ENCODE measurements around the gene POU2F2. TPM values are rescaled to one million over a fixed set of nuclear protein-coding genes. Genes with fewer than 3 reads are reported as not detected.

POU2F2 gene
- total RNA-seq, 1 experiment from 2014 or later = 61.9 TPM

DNA sequence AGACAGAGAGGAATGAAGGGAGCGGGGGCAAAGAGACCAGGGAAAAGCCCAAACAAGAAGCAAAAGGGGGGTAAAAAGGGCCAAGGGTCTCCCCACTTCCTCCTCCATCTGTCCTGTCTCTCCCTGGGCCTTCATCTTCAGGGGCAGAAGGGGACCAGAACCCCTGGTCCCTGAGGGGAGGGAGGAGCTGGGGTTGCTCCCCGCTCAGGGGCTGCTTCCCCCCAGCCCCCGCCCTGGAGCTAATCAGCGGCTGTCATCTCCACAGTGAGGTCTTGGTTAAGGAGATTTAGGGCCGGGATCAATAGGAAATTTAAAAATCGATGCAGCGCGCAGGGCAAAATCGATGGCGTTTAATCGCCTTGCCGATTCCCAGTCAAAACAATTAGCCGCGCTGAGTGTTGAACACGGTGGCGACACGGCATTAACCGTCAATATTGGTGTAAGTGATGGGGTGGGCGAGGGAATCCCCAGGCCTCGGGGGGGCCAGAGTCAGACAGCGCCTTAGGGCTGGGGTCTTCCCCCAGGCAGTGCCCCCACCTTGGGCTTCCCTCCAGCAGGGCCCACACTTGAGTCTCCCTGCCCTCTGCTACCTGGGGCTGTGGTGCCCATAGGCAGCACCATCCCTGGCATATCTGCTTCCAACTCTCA, 29.5 kb upstream of the POU2F2 start:
- DNase-seq = no peak
- Histone ChIP-seq H3K4me2 (ENCODE audit: low read depth, low read length, poor library complexity, severe bottlenecking) (no peak overlapping the region), H3K36me3 (ENCODE audit: insufficient read depth, low read length) (no peaks in the 10 kb centered on the region), H3K27ac (ENCODE audit: low read length) (no peak overlapping the region), H3K4me1 (ENCODE audit: low read length) (no peaks in the 10 kb centered on the region), H2AFZ (ENCODE audit: low read length) (no peak overlapping the region), H4K20me1 (ENCODE audit: insufficient read depth, low read depth, low read length) (no peaks in the 10 kb centered on the region), H3K27me3 (ENCODE audit: low read length) (no peaks in the 10 kb centered on the region; the same call in 1 of the 2 replicates), H3K9me2 (replicated peaks; ENCODE audit: insufficient read depth, low read length) (no peaks in the 10 kb centered on the region), H3K79me2 (ENCODE audit: low read length) (no peaks in the 10 kb centered on the region), H3K9me3 (ENCODE audit: low read length) (no peaks in the 10 kb centered on the region), H3K4me3 (ENCODE audit: low read length) (no peak overlapping the region), H3K9ac (ENCODE audit: low read length) (no peak overlapping the region)

DNA sequence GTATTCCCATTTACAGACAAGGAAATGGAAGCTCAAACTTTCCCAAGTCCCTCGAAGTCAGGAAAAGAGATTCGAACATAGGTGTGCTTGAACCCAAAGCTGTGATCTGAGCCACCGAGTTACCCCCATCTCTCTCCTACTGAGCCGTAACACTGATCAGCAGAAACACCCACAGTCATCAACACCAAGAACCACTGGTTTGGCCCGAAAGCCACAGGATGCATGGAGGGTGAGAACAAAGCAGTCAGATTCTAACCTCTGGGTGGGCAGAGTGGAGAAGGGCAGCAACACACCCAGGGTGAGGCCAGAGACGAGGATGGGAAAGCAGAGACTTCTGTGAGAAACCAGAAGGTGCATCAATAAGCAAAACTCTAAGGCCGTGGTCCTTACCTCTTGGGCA, 27.7 kb upstream of the POU2F2 start:
- DNase-seq = no peak
- Histone ChIP-seq H3K27me3 (ENCODE audit: low read length) (no peaks in the 10 kb centered on the region; the same call in 1 of the 2 replicates), H3K36me3 (ENCODE audit: insufficient read depth, low read length) (no peaks in the 10 kb centered on the region), H3K9ac (ENCODE audit: low read length) (no peak overlapping the region), H3K9me3 (ENCODE audit: low read length) (no peaks in the 10 kb centered on the region), H2AFZ (ENCODE audit: low read length) (no peak overlapping the region), H3K79me2 (ENCODE audit: low read length) (no peaks in the 10 kb centered on the region), H3K4me2 (ENCODE audit: low read depth, low read length, poor library complexity, severe bottlenecking) (no peak overlapping the region), H4K20me1 (ENCODE audit: insufficient read depth, low read depth, low read length) (no peaks in the 10 kb centered on the region), H3K27ac (ENCODE audit: low read length) (no peak overlapping the region), H3K4me3 (ENCODE audit: low read length) (no peak overlapping the region), H3K9me2 (replicated peaks; ENCODE audit: insufficient read depth, low read length) (no peaks in the 10 kb centered on the region), H3K4me1 (ENCODE audit: low read length) (peaks cover under 1% of the 10 kb centered on the region; the same call in 1 of the 2 replicates)

DNA sequence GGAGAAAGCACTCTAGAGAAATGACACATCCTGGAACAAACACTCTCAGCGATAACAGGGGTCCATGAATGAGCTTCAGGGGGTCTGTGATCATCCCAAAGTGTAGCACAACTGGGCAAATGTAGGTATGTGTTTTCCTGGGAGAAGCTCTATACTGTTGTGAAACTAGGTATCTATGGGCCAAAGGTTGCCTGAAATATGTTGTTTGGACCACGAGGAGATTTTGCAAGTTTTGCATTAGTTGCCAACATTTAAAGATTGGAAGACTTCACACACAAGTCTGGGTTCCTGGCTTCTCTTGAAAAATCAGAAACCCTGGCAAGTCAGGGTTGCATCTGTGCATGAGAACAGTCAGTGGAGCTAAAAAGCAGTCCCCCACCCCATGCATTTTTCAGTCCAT, 26.7 kb upstream of the POU2F2 start:
- Histone ChIP-seq H3K4me3 (ENCODE audit: low read length) (no peak overlapping the region), H2AFZ (ENCODE audit: low read length) (no peak overlapping the region), H3K27ac (ENCODE audit: low read length) (no peak overlapping the region), H3K9me3 (ENCODE audit: low read length) (no peaks in the 10 kb centered on the region), H3K9ac (ENCODE audit: low read length) (no peak overlapping the region), H3K9me2 (replicated peaks; ENCODE audit: insufficient read depth, low read length) (no peaks in the 10 kb centered on the region), H4K20me1 (ENCODE audit: insufficient read depth, low read depth, low read length) (no peaks in the 10 kb centered on the region), H3K4me1 (ENCODE audit: low read length) (peaks cover 6% of the 10 kb centered on the region), H3K79me2 (ENCODE audit: low read length) (no peaks in the 10 kb centered on the region), H3K36me3 (ENCODE audit: insufficient read depth, low read length) (no peaks in the 10 kb centered on the region), H3K27me3 (ENCODE audit: low read length) (no peaks in the 10 kb centered on the region; the same call in 1 of the 2 replicates), H3K4me2 (ENCODE audit: low read depth, low read length, poor library complexity, severe bottlenecking) (no peak overlapping the region)
- no peak for DNase-seq

DNA sequence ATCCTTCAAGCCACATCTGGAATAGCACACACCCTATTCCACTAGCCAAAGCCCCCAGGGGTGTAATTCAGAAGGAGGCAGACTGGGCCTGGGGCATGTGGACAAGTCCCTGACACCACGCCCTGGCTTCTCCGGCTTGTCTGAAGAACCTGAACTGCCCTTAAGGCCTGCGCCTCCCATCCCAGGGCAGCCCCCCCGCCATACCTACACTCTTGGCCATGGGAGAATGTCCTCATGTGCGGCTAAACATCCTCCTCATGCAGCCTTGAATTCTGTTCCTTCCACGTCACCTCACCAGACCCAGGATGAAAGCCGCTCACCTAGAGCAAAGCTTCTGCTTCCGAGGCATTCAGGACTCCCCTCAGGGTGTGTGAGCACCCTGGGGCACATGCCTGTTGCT, 24.3 kb upstream of the POU2F2 start:
- H3K79me2 ChIP-seq (ENCODE audit: low read length) = no peaks in the 10 kb centered on the region
- no peaks in the 10 kb centered on the region for H4K20me1 ChIP-seq (ENCODE audit: insufficient read depth, low read depth, low read length)
- DNase-seq = no peak
- H3K9me3 ChIP-seq (ENCODE audit: low read length) = no peaks in the 10 kb centered on the region
- H3K4me3 ChIP-seq (ENCODE audit: low read length) = no peak overlapping the region
- no peak overlapping the region for H3K4me2 ChIP-seq (ENCODE audit: low read depth, low read length, poor library complexity, severe bottlenecking)
- H3K9ac ChIP-seq (ENCODE audit: low read length) = no peak overlapping the region
- no peaks in the 10 kb centered on the region for H3K27me3 ChIP-seq (ENCODE audit: low read length)
- no peak overlapping the region for H3K27ac ChIP-seq (ENCODE audit: low read length)
- H3K9me2 ChIP-seq (replicated peaks; ENCODE audit: insufficient read depth, low read length) = no peaks in the 10 kb centered on the region
- H3K36me3 ChIP-seq (ENCODE audit: insufficient read depth, low read length) = no peaks in the 10 kb centered on the region
- no peak overlapping the region for H2AFZ ChIP-seq (ENCODE audit: low read length)
- peaks cover 6% of the 10 kb centered on the region for H3K4me1 ChIP-seq (ENCODE audit: low read length)

DNA sequence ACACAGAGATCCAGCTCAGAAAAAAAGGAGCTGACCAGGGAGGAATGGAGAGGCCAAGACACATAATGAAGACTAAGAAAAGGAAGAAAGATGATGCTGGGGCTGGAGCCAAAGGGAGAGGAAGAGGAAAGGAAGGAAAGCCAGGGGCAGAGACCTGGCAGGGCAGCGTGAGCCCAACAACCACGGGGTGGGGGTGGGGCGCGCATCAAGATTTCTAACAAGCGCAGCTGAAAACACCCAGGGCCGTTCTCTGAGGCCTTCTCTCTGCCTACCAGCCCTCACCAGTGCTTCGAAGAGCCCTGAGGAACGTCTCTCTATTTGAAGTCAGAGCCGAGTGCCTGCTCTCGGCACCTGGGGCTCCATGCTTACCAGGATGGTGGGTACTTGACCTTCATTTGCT, 23.6 kb upstream of the POU2F2 start:
- Histone ChIP-seq H3K36me3 (ENCODE audit: insufficient read depth, low read length) (no peaks in the 10 kb centered on the region), H4K20me1 (ENCODE audit: insufficient read depth, low read depth, low read length) (no peaks in the 10 kb centered on the region), H2AFZ (ENCODE audit: low read length) (no peak overlapping the region), H3K4me2 (ENCODE audit: low read depth, low read length, poor library complexity, severe bottlenecking) (no peak overlapping the region), H3K9ac (ENCODE audit: low read length) (no peak overlapping the region), H3K9me3 (ENCODE audit: low read length) (no peaks in the 10 kb centered on the region), H3K4me3 (ENCODE audit: low read length) (no peak overlapping the region), H3K27me3 (ENCODE audit: low read length) (no peaks in the 10 kb centered on the region), H3K9me2 (replicated peaks; ENCODE audit: insufficient read depth, low read length) (no peaks in the 10 kb centered on the region), H3K79me2 (ENCODE audit: low read length) (no peaks in the 10 kb centered on the region), H3K4me1 (ENCODE audit: low read length) (peaks cover 6% of the 10 kb centered on the region), H3K27ac (ENCODE audit: low read length) (no peak overlapping the region)
- no peak for DNase-seq

DNA sequence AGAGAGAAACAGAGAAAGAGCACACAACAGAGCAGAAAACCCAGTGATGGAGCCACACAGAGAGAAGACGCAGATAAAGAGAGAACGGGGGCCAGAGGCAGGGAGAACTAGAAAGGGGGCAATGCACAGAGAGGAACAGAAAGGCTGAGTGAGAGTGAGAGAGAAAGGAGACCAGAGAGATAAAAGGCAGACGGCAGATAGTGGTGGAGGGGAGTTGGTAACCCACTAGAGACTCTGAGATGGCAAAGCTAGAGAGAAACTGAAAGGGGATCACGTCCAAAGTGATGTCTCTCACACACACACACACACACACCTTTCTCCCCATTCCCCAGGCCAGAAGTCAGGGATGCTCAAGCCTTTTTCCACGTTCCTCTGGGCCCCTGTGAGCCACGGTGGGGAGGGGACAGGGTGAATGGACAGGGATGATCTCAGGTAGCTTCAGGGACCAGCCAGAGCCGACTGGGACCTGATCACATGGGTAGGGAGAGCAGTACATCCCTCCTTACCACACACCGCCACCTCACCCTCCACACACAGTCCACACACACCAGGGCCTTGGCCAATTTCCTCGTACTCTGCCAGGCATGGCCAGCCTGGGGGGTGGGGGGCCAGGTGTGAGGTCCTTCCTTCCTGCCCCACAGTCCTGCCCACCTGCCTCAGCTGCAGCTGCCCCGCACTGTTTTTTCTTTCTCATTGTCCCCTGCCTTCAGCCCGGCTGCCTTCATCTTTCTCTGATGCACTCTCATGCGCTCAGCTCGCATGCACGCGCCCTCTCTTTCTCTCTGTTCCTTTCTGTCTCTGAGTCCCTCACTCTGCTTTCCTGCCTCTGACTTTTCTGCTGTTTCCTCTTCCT, 22.5 kb upstream of the POU2F2 start:
- Histone ChIP-seq H3K9me3 (ENCODE audit: low read length) (no peaks in the 10 kb centered on the region), H3K9ac (ENCODE audit: low read length) (no peak overlapping the region), H4K20me1 (ENCODE audit: insufficient read depth, low read depth, low read length) (no peaks in the 10 kb centered on the region), H3K79me2 (ENCODE audit: low read length) (no peaks in the 10 kb centered on the region), H3K4me1 (ENCODE audit: low read length) (peaks cover 6% of the 10 kb centered on the region), H3K27me3 (ENCODE audit: low read length) (no peaks in the 10 kb centered on the region), H2AFZ (ENCODE audit: low read length) (no peak overlapping the region), H3K27ac (ENCODE audit: low read length) (no peak overlapping the region), H3K9me2 (replicated peaks; ENCODE audit: insufficient read depth, low read length) (no peaks in the 10 kb centered on the region), H3K4me3 (ENCODE audit: low read length) (no peak overlapping the region), H3K36me3 (ENCODE audit: insufficient read depth, low read length) (no peaks in the 10 kb centered on the region), H3K4me2 (ENCODE audit: low read depth, low read length, poor library complexity, severe bottlenecking) (no peak overlapping the region)
- DNase-seq = no peak

DNA sequence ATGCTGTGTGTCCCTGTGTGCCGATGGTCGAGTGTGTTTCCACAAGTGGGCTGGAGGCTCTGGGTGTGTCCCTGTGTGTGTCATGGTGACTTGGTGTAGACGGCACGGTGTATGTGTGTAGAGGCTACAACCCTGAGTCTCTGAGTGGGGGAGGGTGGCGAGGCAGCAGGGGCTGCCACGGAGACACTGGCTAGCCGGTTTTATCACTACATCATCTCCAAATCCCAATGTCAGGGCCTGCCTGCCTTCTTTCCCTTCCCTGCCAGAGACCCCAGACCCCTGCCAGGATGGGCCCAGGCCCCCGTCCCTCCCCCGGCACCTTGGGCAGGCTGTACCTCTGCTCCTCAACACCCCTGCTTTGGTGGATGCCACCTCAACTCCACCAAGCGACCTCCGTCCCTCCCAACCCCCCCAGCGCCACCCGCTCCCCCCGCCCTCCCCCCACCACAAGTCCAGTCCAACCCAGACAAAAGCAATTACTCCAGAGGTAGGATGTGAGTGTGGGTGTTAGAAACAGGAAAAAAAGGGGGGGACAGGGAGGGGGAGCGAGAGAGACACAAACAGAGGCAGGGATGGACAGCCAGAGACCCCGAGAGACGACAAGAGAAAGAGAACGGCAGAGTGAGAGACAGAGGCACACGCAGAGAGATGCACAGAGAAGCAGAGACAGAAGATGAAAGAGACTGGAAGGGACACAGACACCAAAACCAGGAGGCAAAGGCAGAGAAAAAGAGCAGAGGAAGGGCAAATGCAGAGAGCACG, 21.6 kb upstream of the POU2F2 start:
- 0 out of 2 replicates have a peak, but pooled peaks cover under 1% of the 10 kb centered on the region for H4K20me1 ChIP-seq (ENCODE audit: insufficient read depth, low read depth, low read length)
- H3K36me3 ChIP-seq (ENCODE audit: insufficient read depth, low read length) = no peaks in the 10 kb centered on the region
- no peaks in the 10 kb centered on the region for H3K27me3 ChIP-seq (ENCODE audit: low read length)
- no peak overlapping the region for H3K9ac ChIP-seq (ENCODE audit: low read length)
- no peak overlapping the region for H3K4me2 ChIP-seq (ENCODE audit: low read depth, low read length, poor library complexity, severe bottlenecking)
- no peak overlapping the region for H3K4me3 ChIP-seq (ENCODE audit: low read length)
- H3K9me3 ChIP-seq (ENCODE audit: low read length) = no peaks in the 10 kb centered on the region
- no peak overlapping the region for H2AFZ ChIP-seq (ENCODE audit: low read length)
- H3K79me2 ChIP-seq (ENCODE audit: low read length) = no peaks in the 10 kb centered on the region
- H3K27ac ChIP-seq (ENCODE audit: low read length) = no peak overlapping the region
- peaks cover 6% of the 10 kb centered on the region for H3K4me1 ChIP-seq (ENCODE audit: low read length)
- DNase-seq = no peak
- H3K9me2 ChIP-seq (replicated peaks; ENCODE audit: insufficient read depth, low read length) = no peaks in the 10 kb centered on the region

Data from Karpas-422 (cell line).